Motor neuron (in vitro differentiated cells): ENCODE measurements around the gene GPSM1. TPM values are rescaled to one million over a fixed set of nuclear protein-coding genes. Genes with fewer than 3 reads are reported as not detected.

Experiments
- ATAC-seq, 8 experiments: fragments of 200-7000 bp; cut with Tn5 transposase; replicated peaks in 6 of 8; 2 replicates each; pipeline ENCODE4 v1.8.0; 2021; ENCODE audit warnings: mild to moderate bottlenecking in 8 of 8, moderate library complexity in 8 of 8
- H3K27ac ChIP-seq, 2 donors: fragments of 250-450 bp; sonication (Bioruptor Pico); 2 replicates each; pipeline ENCODE4 v1.9.0; 2021; ENCODE audit warnings: antibody characterized with exemption in 2 of 2, mild to moderate bottlenecking in 2 of 2, moderate library complexity in 1 of 2
- H3K4me1 ChIP-seq, 2 donors: fragments of 250-450 bp; sonication (Bioruptor Pico); replicated peaks in 1 of 2; 2 replicates each; pipeline ENCODE4 v1.6.1; 2021; ENCODE audit warnings: antibody characterized with exemption in 2 of 2, mild to moderate bottlenecking in 2 of 2, moderate library complexity in 1 of 2
- H3K4me3 ChIP-seq, 5 donors: fragments of 250-450 bp; sonication (Bioruptor Pico); 2 replicates each; pipeline ENCODE4 v1.9.0; 2021; ENCODE audit warnings: antibody characterized with exemption in 5 of 5, mild to moderate bottlenecking in 5 of 5, moderate library complexity in 4 of 5
- WGBS, 10 experiments: fragments of 450-650 bp; shearing (Covaris generic); methylation state at CpG; one replicate each; pipeline ENCODE4 v1.0.0; 2022; 5-methylcytosine and 5-hydroxymethylcytosine counted together
- in situ Hi-C, 9 experiments: fragments of 400-800 bp; cut with MboI; loops; one replicate each; pipeline ENCODE4 v1.15.0; 2021; ENCODE audit warnings: low sequenced_read_pairs in 9 of 9, low pct_unique_long_range_greater_than_20kb in 2 of 9; ENCODE audit not compliant: unreplicated experiment in 9 of 9
- total RNA-seq, 8 experiments: library from RNA; unstranded; fragments of 300-600 nt; gene quantifications; 2 replicates each; pipeline versions ENCODE4 v1.2.3 to v1.2.4, GENCODE V29; 2022

GPSM1 gene
- total RNA-seq: 10 to 100 TPM; 10.3 to 40.8 (median 28.9) TPM

GRCh38 chr9:136327304-136327974 is at the start of gene GPSM1:
TSS of gene GPSM1 (plus strand) at chr9:136327539. CDS start at chr9:136327696, 157 bp downstream.
- H3K4me1 ChIP-seq: peaks cover 25 to 48% of the 10 kb centered on the region in 2 donors
- peak; percentile 44 to 67 (median 59) for ATAC-seq
- peak within 1 kb of the TSS; percentile 58 to 86 (median 70) for H3K4me3 ChIP-seq
- no CpG with 5 or more reads among the region's 88 CpGs for WGBS, 10 experiments
- peak within 1 kb of the TSS; percentile 91 for H3K27ac ChIP-seq
- in situ Hi-C loops: no loop called here

GRCh38 chr9:136277746-136278145 is 49.6 kb upstream of the GPSM1 start:
- Histone ChIP-seq H3K27ac (no peak overlapping the region), H3K4me3 (no peak overlapping the region), H3K4me1 (peaks cover 2 to 3% of the 10 kb centered on the region in 2 donors)
- 45 to 85% (median 65%) methylated on average over 2 to 8 of the region's 14 CpGs; no CpG with 5 or more reads in 6 of the 10 experiments for WGBS, 10 experiments
- no peak for ATAC-seq
- in situ Hi-C loops: no loop called here

GRCh38 chr9:136278221-136278620 is 49.1 kb upstream of the GPSM1 start:
- H3K27ac ChIP-seq: no peak overlapping the region
- WGBS, 10 experiments: 20 to 100% (median 67%) methylated on average over 1 to 3 of the region's 9 CpGs; no CpG with 5 or more reads in 6 of the 10 experiments
- in situ Hi-C loops: no loop called here
- ATAC-seq: no peak
- peaks cover 0 to 2% of the 10 kb centered on the region in 2 donors for H3K4me1 ChIP-seq
- H3K4me3 ChIP-seq: no peak overlapping the region

- ATAC-seq: no peak
- WGBS, 10 experiments: 17 to 83% (median 58%) methylated on average over 1 of the region's 1 CpG; no CpG with 5 or more reads in 6 of the 10 experiments
- in situ Hi-C loops: no loop called here
- H3K27ac ChIP-seq: no peak overlapping the region
- peaks cover 6 to 8% of the 10 kb centered on the region in 2 donors for H3K4me1 ChIP-seq
- H3K4me3 ChIP-seq: no peak overlapping the region
These were observed 48.4 kb upstream of the GPSM1 start for GRCh38 chr9:136278894-136279293.

GRCh38 chr9:136279471-136279870 is 47.9 kb upstream of the GPSM1 start:
- WGBS, 10 experiments: 71 to 100% (median 96%) methylated on average over 1 to 6 of the region's 6 CpGs; no CpG with 5 or more reads in 4 of the 10 experiments
- H3K4me1 ChIP-seq: peaks cover 9 to 12% of the 10 kb centered on the region in 2 donors
- no peak overlapping the region for H3K4me3 ChIP-seq
- no peak for ATAC-seq
- in situ Hi-C loops: no loop called here
- no peak overlapping the region for H3K27ac ChIP-seq

- no peak overlapping the region for H3K27ac ChIP-seq
- ATAC-seq: no peak
- H3K4me3 ChIP-seq: no peak overlapping the region
- WGBS, 10 experiments: 60 to 93% (median 81%) methylated on average over 2 to 6 of the region's 16 CpGs; no CpG with 5 or more reads in 6 of the 10 experiments
- peaks cover 7 to 18% of the 10 kb centered on the region in 2 donors for H3K4me1 ChIP-seq
- in situ Hi-C loops: loop anchor here in 1 of 9 experiments (10.0 kb wide), 1 partner anchor 136 kb away; no protein-coding TSS in a partner anchor
These were observed 46.6 kb upstream of the GPSM1 start for GRCh38 chr9:136280535-136281315.

- H3K4me3 ChIP-seq: no peak overlapping the region
- WGBS, 10 experiments: 50 to 80% (median 73%) methylated on average over 2 to 8 of the region's 39 CpGs; no CpG with 5 or more reads in 7 of the 10 experiments
- peaks cover 7 to 18% of the 10 kb centered on the region in 2 donors for H3K4me1 ChIP-seq
- in situ Hi-C loops: loop anchor here in 1 of 9 experiments (10.0 kb wide), 1 partner anchor 137 kb away; no protein-coding TSS in a partner anchor
- H3K27ac ChIP-seq: no peak overlapping the region
- ATAC-seq: no peak
These were observed 45.7 kb upstream of the GPSM1 start for GRCh38 chr9:136281421-136282271.

GRCh38 chr9:136282272-136282861 is 45.0 kb upstream of the GPSM1 start:
- no peak overlapping the region for H3K27ac ChIP-seq
- 40% methylated on average over 1 of the region's 14 CpGs; no CpG with 5 or more reads in 9 of the 10 experiments for WGBS, 10 experiments
- in situ Hi-C loops: loop anchor here in 1 of 9 experiments (10.0 kb wide), 1 partner anchor 138 kb away; no protein-coding TSS in a partner anchor
- no peak for ATAC-seq
- H3K4me3 ChIP-seq: no peak overlapping the region
- H3K4me1 ChIP-seq: peaks cover 7 to 18% of the 10 kb centered on the region in 2 donors

- in situ Hi-C loops: loop anchor here in 1 of 9 experiments (10.0 kb wide), 1 partner anchor 139 kb away; no protein-coding TSS in a partner anchor
- 0 to 55% (median 11%) methylated on average over 1 to 17 of the region's 32 CpGs; no CpG with 5 or more reads in 5 of the 10 experiments for WGBS, 10 experiments
- peak; percentile 92 to 100 (median 98) for ATAC-seq
- no peak overlapping the region for H3K4me3 ChIP-seq
- peaks cover 7 to 18% of the 10 kb centered on the region in 2 donors for H3K4me1 ChIP-seq
- no peak overlapping the region for H3K27ac ChIP-seq
These were observed 43.8 kb upstream of the GPSM1 start for GRCh38 chr9:136283291-136284235.

GRCh38 chr9:136284311-136284710 is 43.0 kb upstream of the GPSM1 start:
- 17 to 100% (median 67%) methylated on average over 2 to 4 of the region's 22 CpGs; no CpG with 5 or more reads in 6 of the 10 experiments for WGBS, 10 experiments
- H3K27ac ChIP-seq: no peak overlapping the region
- no peak for ATAC-seq
- in situ Hi-C loops: loop anchor here in 1 of 9 experiments (10.0 kb wide), 1 partner anchor 140 kb away; no protein-coding TSS in a partner anchor
- peaks cover 7 to 18% of the 10 kb centered on the region in 2 donors for H3K4me1 ChIP-seq
- H3K4me3 ChIP-seq: no peak overlapping the region

- WGBS, 10 experiments: 53 to 87% methylated on average over 2 to 3 of the region's 19 CpGs; no CpG with 5 or more reads in 8 of the 10 experiments
- no peak overlapping the region for H3K27ac ChIP-seq
- no peak overlapping the region for H3K4me3 ChIP-seq
- no peak for ATAC-seq
- in situ Hi-C loops: loop anchor here in 1 of 9 experiments (10.0 kb wide), 1 partner anchor 140 kb away; no protein-coding TSS in a partner anchor
- peaks cover 7 to 18% of the 10 kb centered on the region in 2 donors for H3K4me1 ChIP-seq
These were observed 42.4 kb upstream of the GPSM1 start for GRCh38 chr9:136284951-136285350.
